CD4-positive, alpha-beta T cell (primary cell): ENCODE measurements around the gene ZNF280B. TPM values are rescaled to one million over a fixed set of nuclear protein-coding genes. Genes with fewer than 3 reads are reported as not detected.

Experiments
- ATAC-seq: fragments of 200-7000 bp; cut with Tn5 transposase; one replicate; pipeline ENCODE4 v1.10.0; 2022; ENCODE audit warnings: mild to moderate bottlenecking; ENCODE audit not compliant: poor library complexity
- CTCF ChIA-PET: fragments of 350-600 bp; sonication (Branson Sonifier 250); formaldehyde crosslinking; loops from one replicate; lab custom pipeline; 2021; ENCODE audit warnings: antibody characterized with exemption, inconsistent platforms; lab: Charles Lee
- POLR2A ChIA-PET: fragments of 350-600 bp; sonication (Branson Sonifier 250); formaldehyde crosslinking; loops from one replicate; lab custom pipeline; 2021; ENCODE audit warnings: antibody characterized with exemption, inconsistent platforms; lab: Charles Lee
- DNase-seq, 14 experiments: peaks; one replicate each; pipeline ENCODE4 v3.0.0-alpha.2; 2013 to 2020; ENCODE audit warnings: mixed read lengths in 2 of 14
- H3K27ac ChIP-seq, 2 donors: one replicate each; pipeline versions ENCODE4 v1.5.1 to v1.7.0; 2013; ENCODE audit warnings: low read length in 2 of 2, low read depth in 1 of 2, mild to moderate bottlenecking in 1 of 2
- H3K27me3 ChIP-seq, 2 experiments: 1 replicate in 1 of 2; 2 replicates in 1 of 2; pipeline versions ENCODE4 v1.6.1 to v1.7.0; 2013; ENCODE audit warnings: low read length in 2 of 2, control low read depth in 1 of 2, mild to moderate bottlenecking in 1 of 2, moderate library complexity in 1 of 2; ENCODE audit not compliant: insufficient read depth in 2 of 2, control insufficient read depth in 1 of 2
- H3K36me3 ChIP-seq: one replicate; pipeline ENCODE4 v1.6.1; 2013; ENCODE audit warnings: low read length, control low read depth; ENCODE audit not compliant: insufficient read depth
- H3K4me1 ChIP-seq: one replicate; pipeline ENCODE4 v1.6.1; 2013; ENCODE audit warnings: low read length, control low read depth; ENCODE audit not compliant: insufficient read depth
- H3K4me3 ChIP-seq: one replicate; pipeline ENCODE4 v1.5.1; 2013; ENCODE audit warnings: mild to moderate bottlenecking, low read length, moderate library complexity
- H3K9me3 ChIP-seq, 2 experiments: 1 replicate in 1 of 2; 2 replicates in 1 of 2; pipeline versions ENCODE4 v1.6.1 to v1.7.0; 2013; ENCODE audit warnings: low read length in 2 of 2, mild to moderate bottlenecking in 2 of 2, control low read depth in 1 of 2, moderate library complexity in 1 of 2; ENCODE audit not compliant: control insufficient read depth in 1 of 2, insufficient read depth in 1 of 2
- H3K27ac Mint-ChIP-seq: one replicate; pipeline ENCODE4 v1.8.0; 2020; ENCODE audit warnings: mixed read lengths
- H3K27me3 Mint-ChIP-seq: one replicate; pipeline ENCODE4 v1.8.0; 2021; ENCODE audit warnings: mixed read lengths
- H3K36me3 Mint-ChIP-seq: one replicate; pipeline ENCODE4 v1.8.0; 2021; ENCODE audit warnings: low read depth, mixed read lengths
- H3K4me1 Mint-ChIP-seq: one replicate; pipeline ENCODE4 v1.8.0; 2021; ENCODE audit warnings: low read depth, mixed read lengths
- H3K4me3 Mint-ChIP-seq: one replicate; pipeline ENCODE4 v1.8.0; 2020; ENCODE audit warnings: mild to moderate bottlenecking, mixed read lengths
- H3K9me3 Mint-ChIP-seq: one replicate; pipeline ENCODE4 v1.8.0; 2020; ENCODE audit warnings: mixed read lengths
- intact Hi-C, 2 experiments: fragments of 100-400 bp; cut with DNase I in 1 of 2; cut with micrococcal nuclease in 1 of 2; formaldehyde crosslinking; loops; one replicate each; pipeline versions ENCODE4 v1.15.1 to v1.9.0; 2023 to 2025; cut with DNase I, micrococcal nuclease
- total RNA-seq, 174 experiments: library from RNA in 2 of 174; stranded (reverse) in 2 of 174; gene quantifications; one replicate each; pipeline ENCODE4 v1.2.3 and lab custom pipeline; 2021 to 2026
- TF ChIP-seq, protein P1 (sequence below): fragments of 200-600 bp; IDR thresholded peaks from one replicate; pipeline ENCODE4 v1.8.0; 2022; ENCODE audit warnings: antibody characterized with exemption, mild to moderate bottlenecking

The ZNF280B gene
- total RNA-seq, 2 experiments from 2014 or later: 1.0 to 1.2 TPM

DNA sequence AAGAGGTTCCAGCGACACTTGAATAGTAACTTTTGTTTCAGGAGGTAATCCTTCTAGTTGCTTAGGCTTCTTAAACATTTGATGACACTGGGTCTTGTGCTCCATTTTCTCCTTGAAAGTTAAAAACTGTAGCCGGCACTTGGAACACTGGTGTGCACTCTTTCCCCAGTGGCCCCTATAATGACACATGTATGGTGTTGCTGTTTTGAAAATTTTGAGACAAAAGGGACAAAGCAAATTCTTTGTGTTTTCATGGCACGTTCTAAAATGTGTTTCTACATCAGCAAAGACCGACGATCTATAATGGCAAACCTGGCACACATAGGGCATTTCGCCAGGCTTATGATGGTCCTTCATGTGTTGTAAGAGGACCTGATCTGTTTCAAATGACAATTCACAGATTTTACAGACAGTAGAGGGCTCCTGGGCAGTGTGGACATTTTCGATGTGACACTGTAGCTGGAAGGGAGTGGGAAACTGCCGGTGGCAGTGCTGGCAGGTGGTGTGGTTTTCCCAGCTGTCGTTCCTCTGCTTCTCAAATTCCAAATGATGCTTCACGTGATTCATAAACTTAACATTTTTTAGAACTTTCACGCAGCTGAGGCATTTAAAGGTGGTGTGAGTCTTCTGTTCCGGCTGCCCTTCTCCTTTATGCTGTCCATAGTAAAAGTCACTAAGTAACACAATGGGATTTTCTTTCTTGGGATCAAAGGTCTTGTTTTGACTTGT, 20.5 kb downstream of the ZNF280B start:
- H3K27me3 ChIP-seq: no peaks in the 10 kb centered on the region
- no peak overlapping the region for H3K27ac ChIP-seq
- no peaks in the 10 kb centered on the region for H3K4me1 Mint-ChIP-seq
- H3K4me1 ChIP-seq: no peaks in the 10 kb centered on the region
- H3K9me3 Mint-ChIP-seq: no peaks in the 10 kb centered on the region
- H3K27ac Mint-ChIP-seq: no peak overlapping the region
- POLR2A ChIA-PET: no interaction called here
- H3K36me3 Mint-ChIP-seq: peaks cover 60% of the 10 kb centered on the region
- intact Hi-C loops: no loop called here
- CTCF ChIA-PET: no interaction called here
- DNase-seq: no peak
- no peak overlapping the region for H3K4me3 ChIP-seq
- no peaks in the 10 kb centered on the region for H3K9me3 ChIP-seq
- peaks cover 14% of the 10 kb centered on the region for H3K36me3 ChIP-seq
- no peak for ATAC-seq
- H3K4me3 Mint-ChIP-seq: no peak overlapping the region
- no peaks in the 10 kb centered on the region for H3K27me3 Mint-ChIP-seq
- TF ChIP-seq, protein P1, sequence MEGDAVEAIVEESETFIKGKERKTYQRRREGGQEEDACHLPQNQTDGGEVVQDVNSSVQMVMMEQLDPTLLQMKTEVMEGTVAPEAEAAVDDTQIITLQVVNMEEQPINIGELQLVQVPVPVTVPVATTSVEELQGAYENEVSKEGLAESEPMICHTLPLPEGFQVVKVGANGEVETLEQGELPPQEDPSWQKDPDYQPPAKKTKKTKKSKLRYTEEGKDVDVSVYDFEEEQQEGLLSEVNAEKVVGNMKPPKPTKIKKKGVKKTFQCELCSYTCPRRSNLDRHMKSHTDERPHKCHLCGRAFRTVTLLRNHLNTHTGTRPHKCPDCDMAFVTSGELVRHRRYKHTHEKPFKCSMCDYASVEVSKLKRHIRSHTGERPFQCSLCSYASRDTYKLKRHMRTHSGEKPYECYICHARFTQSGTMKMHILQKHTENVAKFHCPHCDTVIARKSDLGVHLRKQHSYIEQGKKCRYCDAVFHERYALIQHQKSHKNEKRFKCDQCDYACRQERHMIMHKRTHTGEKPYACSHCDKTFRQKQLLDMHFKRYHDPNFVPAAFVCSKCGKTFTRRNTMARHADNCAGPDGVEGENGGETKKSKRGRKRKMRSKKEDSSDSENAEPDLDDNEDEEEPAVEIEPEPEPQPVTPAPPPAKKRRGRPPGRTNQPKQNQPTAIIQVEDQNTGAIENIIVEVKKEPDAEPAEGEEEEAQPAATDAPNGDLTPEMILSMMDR: no peak

DNA sequence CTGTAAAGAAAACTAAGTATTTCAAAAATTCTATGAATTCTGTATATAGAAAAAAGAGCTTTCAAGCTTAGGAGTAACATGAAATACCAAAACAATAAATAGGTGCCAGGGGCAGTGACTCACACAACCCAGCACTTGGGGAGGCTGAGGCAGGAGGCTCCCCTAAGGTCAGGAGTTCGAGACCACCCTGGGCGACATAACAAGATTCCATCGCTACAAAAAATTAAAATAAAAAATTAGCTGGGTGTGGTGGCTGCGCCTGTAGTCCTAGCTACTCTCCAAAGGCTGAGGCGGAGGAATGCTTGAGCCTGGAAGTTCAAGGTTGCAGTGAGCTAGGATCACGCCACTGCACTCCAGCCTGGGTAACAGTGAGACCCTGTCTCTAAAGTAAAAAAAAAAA, 21.5 kb downstream of the ZNF280B start:
- Histone ChIP-seq H3K36me3 (peaks cover 8% of the 10 kb centered on the region), H3K4me1 (no peaks in the 10 kb centered on the region), H3K4me3 (no peak overlapping the region), H3K9me3 (no peaks in the 10 kb centered on the region), H3K27ac (no peak overlapping the region), H3K27me3 (no peaks in the 10 kb centered on the region)
- ChIA-PET CTCF (no interaction called here), POLR2A (interaction anchor here (1.1 kb wide), 1 partner anchor 22 kb away, joined by 4 read pairs; the partner anchor contains the start of gene ZNF280B)
- Mint-ChIP-seq H3K36me3 (peaks cover 56% of the 10 kb centered on the region), H3K9me3 (no peaks in the 10 kb centered on the region), H3K4me3 (no peak overlapping the region), H3K27ac (no peak overlapping the region), H3K4me1 (no peaks in the 10 kb centered on the region), H3K27me3 (no peaks in the 10 kb centered on the region)
- ATAC-seq (no peak), DNase-seq (no peak)
- TF ChIP-seq, protein P1: no peak
- intact Hi-C loops: no loop called here

- ChIA-PET CTCF (no interaction called here), POLR2A (interaction anchor here (1.1 kb wide), 1 partner anchor 22 kb away, joined by 4 read pairs; the partner anchor contains the start of gene ZNF280B)
- no peak for ATAC-seq
- Histone ChIP-seq H3K4me1 (no peaks in the 10 kb centered on the region), H3K9me3 (no peaks in the 10 kb centered on the region), H3K4me3 (no peak overlapping the region), H3K27me3 (no peaks in the 10 kb centered on the region), H3K27ac (no peak overlapping the region), H3K36me3 (peaks cover 7% of the 10 kb centered on the region)
- TF ChIP-seq, protein P1: no peak
- Mint-ChIP-seq H3K27me3 (no peaks in the 10 kb centered on the region), H3K36me3 (peaks cover 49% of the 10 kb centered on the region), H3K4me3 (no peak overlapping the region), H3K9me3 (no peaks in the 10 kb centered on the region), H3K27ac (no peak overlapping the region), H3K4me1 (no peaks in the 10 kb centered on the region)
- intact Hi-C loops: no loop called here
- no peak for DNase-seq
Observed at GRCh38 chr22:22486132-22486899, 22.2 kb downstream of the ZNF280B start.
